BLaER1 treated with 17β-estradiol and CSF1 and Interleukin-3, amounts not matched to agents 10 nM and 100 nM (cell line): ENCODE measurements around the gene LPP.
A peak's percentile ranks its signal among the peaks of the same experiment; 100 is the strongest.

ENCODE experiments used
- H3K27ac ChIP-seq, 11 experiments: shearing (Covaris generic); formaldehyde crosslinking; 2 replicates each; pipeline ENCODE4 v1.8.1; 2022
- H3K27me3 ChIP-seq, 11 experiments: shearing (Covaris generic); formaldehyde crosslinking; 2 replicates each; pipeline ENCODE4 v1.8.1; 2022
- H3K36me3 ChIP-seq, 11 experiments: shearing (Covaris generic); formaldehyde crosslinking; 2 replicates each; pipeline ENCODE4 v1.8.1; 2022
- H3K4me1 ChIP-seq, 10 experiments: shearing (Covaris generic); formaldehyde crosslinking; 2 replicates each; pipeline ENCODE4 v1.8.1; 2022
- H3K4me2 ChIP-seq, 11 experiments: shearing (Covaris generic); formaldehyde crosslinking; 2 replicates each; pipeline ENCODE4 v1.8.1; 2022
- H3K4me3 ChIP-seq, 10 experiments: shearing (Covaris generic); formaldehyde crosslinking; 2 replicates each; pipeline ENCODE4 v1.8.1; 2022
- H3K9ac ChIP-seq, 11 experiments: shearing (Covaris generic); formaldehyde crosslinking; 2 replicates each; pipeline ENCODE4 v1.8.1; 2022
- H3K9me3 ChIP-seq, 11 experiments: shearing (Covaris generic); formaldehyde crosslinking; replicated peaks in 1 of 11; 2 replicates each; pipeline ENCODE4 v1.8.1; 2022
- H4K20me1 ChIP-seq, 11 experiments: shearing (Covaris generic); formaldehyde crosslinking; 2 replicates each; pipeline ENCODE4 v1.8.1; 2022
- Cebpa-rat ChIP-seq, 11 experiments: shearing (Covaris generic); IDR thresholded peaks; 2 replicates each; pipeline ENCODE4 v1.8.1; 2022

LPP gene

DNA sequence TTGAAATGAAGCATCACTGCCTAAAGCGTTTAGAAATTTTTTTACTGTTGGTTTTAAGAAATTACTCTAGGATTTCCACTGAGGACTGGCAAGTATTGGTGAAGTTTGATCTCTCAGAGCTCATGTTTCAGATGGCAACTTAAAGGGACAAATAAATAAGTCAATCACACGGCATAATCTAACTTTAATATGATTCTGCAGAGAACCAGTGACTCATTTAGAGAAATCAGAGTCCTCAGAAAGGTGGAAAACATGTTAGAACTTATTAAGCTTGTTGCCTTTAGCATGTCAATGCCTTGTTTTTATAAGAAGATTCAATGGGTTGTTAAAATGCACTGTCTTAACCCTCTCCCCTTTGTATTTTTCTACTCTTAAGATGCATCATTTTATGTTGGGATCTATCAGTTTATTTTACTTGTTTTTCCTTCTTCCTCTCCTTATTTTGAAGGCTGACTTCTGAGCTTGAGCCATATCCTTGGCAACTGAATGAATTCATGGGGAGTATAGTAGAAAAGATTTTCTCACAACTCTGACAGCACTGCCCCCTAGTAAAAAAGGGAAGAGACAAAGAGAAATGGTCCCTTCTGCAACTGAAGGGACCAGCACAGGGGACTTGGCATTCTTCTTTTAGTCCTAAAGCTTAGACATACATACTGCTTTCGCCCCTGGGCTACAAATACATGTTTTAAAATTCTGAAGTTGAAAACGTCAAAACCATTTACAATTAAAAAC is 431.2 kb downstream of the LPP start:
- peak overlapping the region in 4 of 11 experiments; percentile 31 to 76 (median 74); a peak in 7 of 22 replicates for H3K9ac ChIP-seq
- H3K4me3 ChIP-seq = peak overlapping the region in 1 of 10 experiments; percentile 22; a peak in 1 of 20 replicates
- H3K27me3 ChIP-seq = no peaks in the 10 kb centered on the region
- peak overlapping the region in 4 of 11 experiments; percentile 67 to 91 (median 76); a peak in 9 of 22 replicates for H3K27ac ChIP-seq
- TF ChIP-seq Cebpa-rat (IDR thresholded peaks at IDR 0.05) = no peak
- peaks cover 0 to 99% (median 40%) of the 10 kb centered on the region in 10 experiments; a peak in 16 of 20 replicates for H3K4me1 ChIP-seq
- H3K36me3 ChIP-seq = no peaks in the 10 kb centered on the region
- H3K9me3 ChIP-seq = peaks cover 0 to 9% (median 0%) of the 10 kb centered on the region in 11 experiments; a peak in 1 of 22 replicates
- H4K20me1 ChIP-seq = no peaks in the 10 kb centered on the region
- H3K4me2 ChIP-seq = peak overlapping the region in 5 of 11 experiments; percentile 37 to 86 (median 61); a peak in 8 of 22 replicates

GRCh38 chr3:188589071-188589470 is 435.1 kb downstream of the LPP start:
- Histone ChIP-seq H3K4me1 (peaks cover 0 to 99% (median 25%) of the 10 kb centered on the region in 10 experiments; a peak in 15 of 20 replicates), H3K9me3 (no peaks in the 10 kb centered on the region), H4K20me1 (no peaks in the 10 kb centered on the region), H3K36me3 (no peaks in the 10 kb centered on the region), H3K27me3 (no peaks in the 10 kb centered on the region), H3K4me2 (peak overlapping the region in 6 of 11 experiments; percentile 12 to 86 (median 70); a peak in 11 of 22 replicates), H3K27ac (peak overlapping the region in 6 of 11 experiments; percentile 31 to 93 (median 87); a peak in 12 of 22 replicates), H3K4me3 (no peak overlapping the region; a peak in 1 of 20 replicates), H3K9ac (peak overlapping the region in 4 of 11 experiments; percentile 65 to 71 (median 67); a peak in 8 of 22 replicates)
- no peak for TF ChIP-seq Cebpa-rat (IDR thresholded peaks at IDR 0.05)

GRCh38 chr3:188589771-188590170 is 435.8 kb downstream of the LPP start:
- Histone ChIP-seq H3K4me3 (no peak overlapping the region; a peak in 1 of 20 replicates), H3K9ac (peak overlapping the region in 4 of 11 experiments; percentile 59 to 71 (median 67); a peak in 7 of 22 replicates), H3K9me3 (no peaks in the 10 kb centered on the region), H3K4me1 (peaks cover 0 to 99% (median 23%) of the 10 kb centered on the region in 10 experiments; a peak in 12 of 20 replicates), H3K27me3 (no peaks in the 10 kb centered on the region), H3K4me2 (peak overlapping the region in 4 of 11 experiments; percentile 66 to 86 (median 78); a peak in 8 of 22 replicates), H3K27ac (peak overlapping the region in 5 of 11 experiments; percentile 77 to 93 (median 90); a peak in 10 of 22 replicates), H4K20me1 (no peaks in the 10 kb centered on the region), H3K36me3 (no peaks in the 10 kb centered on the region)
- no peak for TF ChIP-seq Cebpa-rat (IDR thresholded peaks at IDR 0.05)

- H3K36me3 ChIP-seq = no peaks in the 10 kb centered on the region
- peak overlapping the region in 4 of 11 experiments; percentile 84 to 93 (median 92); a peak in 8 of 22 replicates for H3K27ac ChIP-seq
- H3K9ac ChIP-seq = peak overlapping the region in 3 of 11 experiments; percentile 65 to 71 (median 69); a peak in 6 of 22 replicates
- no peak for TF ChIP-seq Cebpa-rat (IDR thresholded peaks at IDR 0.05)
- peak overlapping the region in 4 of 11 experiments; percentile 21 to 86 (median 78); a peak in 8 of 22 replicates for H3K4me2 ChIP-seq
- H3K4me3 ChIP-seq = no peak overlapping the region
- H3K9me3 ChIP-seq = no peaks in the 10 kb centered on the region
- H3K27me3 ChIP-seq = no peaks in the 10 kb centered on the region
- H4K20me1 ChIP-seq = no peaks in the 10 kb centered on the region
- H3K4me1 ChIP-seq = peaks cover 0 to 99% (median 22%) of the 10 kb centered on the region in 10 experiments; a peak in 12 of 20 replicates
Observed at GRCh38 chr3:188590557-188590956, 436.6 kb downstream of the LPP start.

GRCh38 chr3:188594139-188594538 is 440.2 kb downstream of the LPP start:
- H3K36me3 ChIP-seq = no peaks in the 10 kb centered on the region
- peak overlapping the region in 5 of 11 experiments; percentile 36 to 82 (median 64); a peak in 10 of 22 replicates for H3K4me2 ChIP-seq
- 0 out of 20 replicates have a peak overlapping the region, but pooled peaks of 1 of the 10 experiments have one; percentile 1 for H3K4me3 ChIP-seq
- TF ChIP-seq Cebpa-rat (IDR thresholded peaks at IDR 0.05) = no peak
- no peaks in the 10 kb centered on the region for H3K27me3 ChIP-seq
- peak overlapping the region in 4 of 11 experiments; percentile 18 to 76 (median 44); a peak in 6 of 22 replicates for H3K9ac ChIP-seq
- H3K4me1 ChIP-seq = peaks cover 0 to 81% (median 14%) of the 10 kb centered on the region in 10 experiments; a peak in 11 of 20 replicates
- H3K9me3 ChIP-seq = no peaks in the 10 kb centered on the region
- no peaks in the 10 kb centered on the region for H4K20me1 ChIP-seq
- H3K27ac ChIP-seq = peak overlapping the region in 5 of 11 experiments; percentile 15 to 85 (median 62); a peak in 8 of 22 replicates

DNA sequence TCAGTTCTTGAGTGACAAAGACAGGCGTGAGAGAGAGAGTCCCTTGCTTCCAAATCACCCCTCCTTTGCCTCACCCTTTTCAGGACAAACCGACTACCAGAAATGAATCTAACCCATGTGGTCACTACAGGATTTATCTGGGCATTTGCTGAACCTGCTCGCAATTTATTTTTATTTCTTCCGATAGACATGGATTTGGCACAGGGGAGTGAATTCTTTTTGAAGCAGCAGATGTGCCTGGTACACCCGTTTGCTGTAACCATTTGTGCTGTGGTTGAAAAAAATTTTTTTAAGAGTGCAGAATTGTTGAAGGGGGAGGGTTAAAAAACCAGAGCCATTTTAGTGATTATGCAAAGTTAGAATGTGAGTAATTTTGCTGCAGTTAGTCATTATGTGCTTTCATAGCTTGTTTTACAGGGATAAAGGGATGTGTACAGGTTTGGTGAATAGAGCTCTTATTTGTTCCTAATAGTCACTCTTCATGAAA is 442.0 kb downstream of the LPP start:
- H3K4me1 ChIP-seq = peaks cover 0 to 63% (median 8%) of the 10 kb centered on the region in 10 experiments; a peak in 10 of 20 replicates
- H3K36me3 ChIP-seq = no peaks in the 10 kb centered on the region
- no peaks in the 10 kb centered on the region for H4K20me1 ChIP-seq
- H3K9ac ChIP-seq = no peak overlapping the region
- no peaks in the 10 kb centered on the region for H3K27me3 ChIP-seq
- H3K4me2 ChIP-seq = peak overlapping the region in 3 of 11 experiments; percentile 59 to 82 (median 65); a peak in 6 of 22 replicates
- peak overlapping the region in 3 of 11 experiments; percentile 12 to 85 (median 77); a peak in 4 of 22 replicates for H3K27ac ChIP-seq
- no peak overlapping the region for H3K4me3 ChIP-seq
- no peaks in the 10 kb centered on the region for H3K9me3 ChIP-seq
- TF ChIP-seq Cebpa-rat (IDR thresholded peaks at IDR 0.05) = no peak

DNA sequence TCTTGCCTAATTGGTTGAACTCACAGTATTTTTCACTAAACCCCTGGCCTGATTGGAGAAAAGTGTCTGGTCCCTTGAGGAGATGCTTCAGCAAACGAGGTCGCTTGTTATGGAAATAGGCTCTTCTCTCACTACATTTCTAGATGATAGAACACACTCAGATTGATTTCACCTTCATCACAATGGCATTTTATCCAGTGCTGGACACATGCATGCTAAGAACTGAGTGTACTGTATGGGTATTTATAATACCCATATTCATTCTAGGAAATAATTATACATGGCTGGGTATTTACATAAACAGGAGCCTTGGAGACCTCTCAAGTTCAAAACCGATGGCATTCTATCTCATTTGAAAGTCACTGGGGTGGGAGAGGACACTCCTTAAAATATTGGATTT is 444.9 kb downstream of the LPP start:
- Histone ChIP-seq H3K9ac (no peak overlapping the region), H3K36me3 (no peaks in the 10 kb centered on the region), H4K20me1 (no peaks in the 10 kb centered on the region), H3K9me3 (no peaks in the 10 kb centered on the region), H3K4me3 (no peak overlapping the region), H3K4me1 (peaks cover 0 to 50% (median 5%) of the 10 kb centered on the region in 10 experiments; a peak in 10 of 20 replicates), H3K27me3 (no peaks in the 10 kb centered on the region), H3K4me2 (no peak overlapping the region), H3K27ac (no peak overlapping the region)
- TF ChIP-seq Cebpa-rat (IDR thresholded peaks at IDR 0.05) = no peak

DNA sequence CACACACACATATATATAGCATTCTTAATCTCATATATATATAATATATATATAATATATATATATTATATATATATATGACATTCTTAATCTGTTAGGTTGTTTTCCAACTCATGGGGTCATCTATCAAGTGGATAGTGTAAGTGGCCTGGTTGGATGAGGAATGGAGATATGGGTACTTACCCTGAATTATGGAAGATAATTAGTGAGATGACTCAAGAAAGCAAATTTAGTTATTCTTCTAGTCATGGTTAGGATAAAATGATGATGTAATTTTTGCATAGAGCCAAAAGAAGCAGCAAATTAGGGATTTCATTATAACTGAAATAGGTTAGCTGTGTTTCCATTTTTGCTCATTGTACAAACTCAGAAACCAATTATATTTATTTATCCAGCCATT is 448.2 kb downstream of the LPP start:
- H3K9ac ChIP-seq = no peak overlapping the region
- no peaks in the 10 kb centered on the region for H4K20me1 ChIP-seq
- no peaks in the 10 kb centered on the region for H3K9me3 ChIP-seq
- H3K4me3 ChIP-seq = no peak overlapping the region
- no peak for TF ChIP-seq Cebpa-rat (IDR thresholded peaks at IDR 0.05)
- peak overlapping the region in 2 of 11 experiments; percentile 44 to 70; a peak in 2 of 22 replicates for H3K4me2 ChIP-seq
- no peaks in the 10 kb centered on the region for H3K27me3 ChIP-seq
- peaks cover 0 to 46% (median 0%) of the 10 kb centered on the region in 10 experiments; a peak in 8 of 20 replicates for H3K4me1 ChIP-seq
- no peak overlapping the region for H3K27ac ChIP-seq
- H3K36me3 ChIP-seq = no peaks in the 10 kb centered on the region
